Measurements from ENCODE around the gene FN3KRP.

The FN3KRP gene

GRCh38 chr17:82716203-82717010 is at the start of gene FN3KRP:
TSS of gene FN3KRP (plus strand) at chr17:82716706. CDS start at chr17:82716756, 50 bp downstream.
- peak; percentile 93 for DNase-seq

DNA sequence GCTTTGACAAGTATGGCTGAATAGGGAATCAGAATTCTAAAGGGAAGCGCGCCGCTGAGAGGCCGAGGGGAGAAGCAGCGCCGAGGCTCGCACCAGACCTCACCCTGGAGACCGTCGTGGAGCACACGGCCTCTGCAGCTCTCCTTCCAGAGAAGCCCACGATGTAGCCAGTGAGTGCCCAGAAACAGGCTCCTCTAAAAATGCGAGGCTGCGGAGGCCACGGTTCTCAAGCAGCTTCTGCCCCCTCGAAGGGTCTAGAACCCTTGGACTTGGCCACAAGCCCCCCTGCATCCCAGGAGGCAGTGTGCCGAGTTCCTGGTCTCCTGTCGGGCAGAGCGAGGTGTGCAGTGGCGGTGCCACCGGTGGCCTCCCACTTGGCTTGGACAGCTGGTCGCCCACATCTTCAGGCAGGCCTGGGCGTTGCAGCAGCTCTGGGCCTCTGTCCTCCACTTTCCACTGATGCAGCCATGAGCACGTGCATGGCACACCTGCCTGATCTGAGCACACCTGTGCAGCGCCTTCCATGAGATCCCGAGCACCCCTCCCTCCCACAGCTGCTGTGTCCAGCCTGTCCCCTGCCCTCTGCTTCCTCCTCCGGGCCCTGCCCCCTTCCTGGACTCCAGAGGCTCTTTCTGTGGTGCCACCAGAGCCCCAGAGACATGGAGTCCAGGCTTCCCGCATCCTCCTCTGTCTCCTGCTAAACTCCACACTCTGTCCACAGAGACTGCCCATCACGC is 49.4 kb upstream of the FN3KRP start:
- DNase-seq: no peak

DNA sequence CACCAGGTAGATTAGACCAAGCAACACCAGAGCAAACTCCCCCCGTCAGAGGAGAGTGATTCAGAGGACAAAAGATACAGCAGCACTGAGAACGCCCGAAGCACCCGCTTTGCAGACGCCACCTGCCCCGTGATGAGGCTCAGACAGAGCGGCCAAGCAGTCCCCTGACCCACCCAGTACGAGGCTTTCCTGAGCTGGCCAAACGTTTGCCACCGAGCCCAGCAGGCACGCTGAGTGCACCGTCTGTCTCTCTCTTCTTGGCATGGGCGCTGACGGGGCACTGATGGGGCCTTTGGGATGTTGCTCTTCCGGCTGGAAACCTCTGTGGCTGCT is 48.9 kb upstream of the FN3KRP start:
- DNase-seq: no peak

- DNase-seq: no peak
Observed at GRCh38 chr17:82668024-82668630, 48.4 kb upstream of the FN3KRP start.

DNA sequence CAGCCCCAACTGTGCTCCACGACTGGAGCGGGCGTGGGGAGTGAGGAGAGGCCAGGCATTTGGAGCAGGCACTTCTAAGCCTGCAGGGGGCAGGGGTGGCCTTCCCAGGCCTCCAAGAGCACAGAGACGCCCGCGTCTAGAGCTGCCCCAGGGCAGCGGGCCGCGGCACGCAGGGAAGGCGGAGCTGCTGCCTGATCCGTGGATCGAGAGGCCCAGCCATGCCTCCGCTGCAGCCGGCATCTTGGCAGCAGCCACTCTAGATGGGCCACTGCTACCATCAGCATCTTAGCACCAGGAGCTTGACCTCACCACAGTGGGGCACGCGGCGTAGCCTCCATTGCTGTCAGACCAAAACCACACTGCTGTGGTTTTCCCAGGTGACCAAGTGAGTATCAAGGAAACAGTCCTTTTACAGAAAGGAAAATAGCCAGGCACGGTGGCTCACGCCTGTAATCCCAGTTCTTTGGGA is 47.8 kb upstream of the FN3KRP start:
- DNase-seq: peak; percentile 3

DNA sequence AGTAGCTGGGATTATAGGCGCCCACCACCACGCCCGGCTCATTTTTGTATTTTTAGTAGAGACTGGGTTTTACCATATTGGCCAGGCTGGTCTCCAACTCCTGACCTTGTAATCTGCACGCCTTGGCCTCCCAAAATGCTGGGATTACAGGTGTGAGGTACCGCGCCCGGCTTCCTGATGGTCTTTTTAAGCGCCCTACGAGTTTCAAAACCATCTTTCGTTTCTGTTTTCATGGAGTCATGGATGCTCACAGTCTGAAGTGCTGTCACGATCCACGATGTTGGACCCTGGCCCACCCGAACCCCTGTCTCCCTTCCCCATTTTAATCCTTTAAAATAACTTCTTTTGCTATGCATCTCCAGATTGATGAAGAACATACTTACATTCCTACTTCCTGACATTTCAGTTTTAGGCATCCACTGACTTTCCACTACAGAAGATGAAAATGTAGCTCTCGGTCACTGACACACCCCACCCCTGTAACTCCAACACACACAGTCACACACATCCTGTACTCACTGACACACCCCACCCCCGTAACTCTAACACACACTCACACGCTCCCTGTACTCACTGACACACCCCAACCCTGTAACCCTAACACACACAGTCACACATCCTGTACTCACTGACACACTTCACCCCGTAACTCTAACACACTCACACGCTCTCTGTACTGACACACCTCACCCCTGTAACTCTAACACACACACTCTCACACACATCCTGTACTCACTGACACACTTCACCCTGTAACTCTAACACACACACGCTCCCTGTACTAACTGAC is 45.6 kb upstream of the FN3KRP start:
- no peak for DNase-seq

DNA sequence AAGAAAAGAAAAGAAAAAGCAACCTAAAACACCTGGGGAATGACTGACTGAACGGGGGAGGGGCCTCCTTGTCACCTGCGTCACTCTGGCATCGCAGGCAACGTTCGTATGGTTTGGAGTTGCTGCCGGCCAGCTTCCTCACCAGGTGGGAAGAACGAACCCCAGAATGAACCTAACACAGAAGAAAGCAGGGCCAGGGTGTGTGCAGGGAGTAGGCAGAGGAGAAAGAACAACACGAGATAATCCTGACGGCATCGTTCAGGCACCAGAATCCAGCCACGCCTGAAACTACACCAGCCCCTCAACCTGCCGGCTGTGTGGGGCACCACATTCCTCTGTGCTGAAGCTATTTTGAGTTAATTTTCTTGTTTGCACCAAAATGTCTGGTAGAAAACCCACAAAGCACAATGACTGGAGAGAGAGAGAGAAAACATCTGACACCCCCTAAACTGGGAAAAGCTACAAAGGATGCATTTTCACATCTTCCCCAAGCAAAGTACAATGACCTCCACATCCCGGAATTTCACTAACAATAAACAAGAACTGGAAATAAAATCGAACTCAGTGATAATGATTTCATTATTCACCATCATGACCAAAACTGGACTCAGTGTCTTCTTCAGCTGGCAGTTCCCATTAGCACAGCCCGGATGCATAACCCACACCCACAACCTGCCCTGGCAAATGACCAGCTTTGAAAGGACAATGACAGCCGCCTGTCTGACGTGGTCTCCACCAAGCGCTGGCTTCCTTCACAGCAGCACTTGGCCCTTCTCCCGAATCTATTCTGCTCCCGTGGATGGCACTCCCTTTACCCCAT is 41.6 kb upstream of the FN3KRP start:
- DNase-seq: no peak

DNA sequence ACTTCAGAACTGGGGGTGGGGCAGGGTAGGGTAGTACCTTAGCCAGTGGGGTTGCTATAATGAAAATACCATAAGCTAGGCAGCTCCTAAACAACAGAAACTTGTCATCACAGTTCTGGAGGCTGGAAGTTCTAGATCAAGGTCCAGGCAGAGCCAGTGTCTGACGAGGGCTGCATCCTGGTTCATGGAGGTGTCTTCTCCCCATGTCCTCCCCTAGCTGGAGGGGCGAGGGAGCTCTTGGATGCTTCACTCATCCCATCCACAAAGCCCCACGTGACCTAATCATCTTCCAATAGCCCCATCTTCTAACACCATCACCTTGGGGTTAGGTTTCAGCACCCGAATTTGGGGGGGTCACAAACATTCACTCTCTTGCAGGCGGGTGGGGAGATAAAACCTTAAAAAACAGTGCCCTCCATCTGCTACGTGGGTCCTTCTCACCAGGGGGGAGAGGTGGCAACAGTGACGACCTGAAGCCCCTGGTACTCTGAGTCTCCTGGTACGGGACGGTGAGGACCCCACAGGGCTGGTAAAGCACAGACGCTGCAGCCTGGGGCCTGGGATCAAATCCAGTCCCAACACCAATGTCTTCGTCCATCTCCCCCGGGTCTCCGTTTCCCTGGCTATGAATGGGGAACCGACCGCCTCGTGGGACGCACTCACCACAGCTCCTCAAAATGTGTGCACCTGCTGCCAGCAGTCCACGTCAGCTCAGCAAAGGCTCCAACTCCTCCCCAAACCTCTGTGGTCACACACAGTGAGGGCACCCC is 40.8 kb upstream of the FN3KRP start:
- no peak for DNase-seq

GRCh38 chr17:82677353-82677925 is 39.1 kb upstream of the FN3KRP start:
- no peak for DNase-seq

- DNase-seq: no peak
Observed at GRCh38 chr17:82678265-82678891, 38.1 kb upstream of the FN3KRP start.

DNA sequence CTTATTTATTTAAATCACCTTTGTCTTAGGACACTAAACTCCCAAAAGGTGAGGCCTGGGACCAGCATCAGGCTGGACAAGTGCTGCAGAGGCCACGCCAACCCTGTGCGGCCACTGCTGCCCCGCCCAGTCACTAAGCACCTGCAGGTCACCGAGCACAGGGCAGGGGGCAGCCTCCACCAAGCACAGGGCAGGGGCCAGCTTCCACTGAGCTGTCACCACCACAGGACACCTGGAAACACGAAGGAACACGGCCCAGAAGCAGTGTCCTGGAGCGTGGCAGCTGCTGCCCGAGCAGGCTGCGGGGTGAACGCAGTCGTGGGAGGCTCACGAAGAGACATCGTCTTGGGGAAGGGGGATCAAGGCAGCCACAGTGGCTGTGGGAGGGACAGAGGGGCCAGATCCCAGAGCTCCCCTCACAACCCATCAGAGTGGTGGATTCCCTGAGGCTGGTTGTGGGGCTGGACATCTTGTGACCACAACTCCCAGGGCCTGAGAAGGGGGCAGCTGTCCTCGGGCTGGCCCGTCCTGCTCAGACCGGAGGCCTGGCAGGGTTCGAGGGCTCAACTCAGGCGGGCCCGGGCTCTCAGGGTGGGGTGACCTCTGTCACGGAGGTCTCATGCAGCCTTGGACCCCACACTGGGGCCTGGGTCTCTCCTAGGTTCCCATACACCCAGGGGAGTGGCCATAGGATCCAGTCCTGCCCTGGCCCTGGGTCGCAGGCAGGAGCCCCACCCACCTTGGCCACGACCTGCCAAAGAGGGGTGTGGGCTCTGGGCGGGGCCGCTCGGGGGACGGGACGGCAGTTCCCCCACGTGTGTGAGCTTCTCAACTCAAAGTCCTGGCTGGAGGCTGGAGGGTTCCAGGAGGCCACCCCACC is 36.7 kb upstream of the FN3KRP start:
- no peak for DNase-seq

DNA sequence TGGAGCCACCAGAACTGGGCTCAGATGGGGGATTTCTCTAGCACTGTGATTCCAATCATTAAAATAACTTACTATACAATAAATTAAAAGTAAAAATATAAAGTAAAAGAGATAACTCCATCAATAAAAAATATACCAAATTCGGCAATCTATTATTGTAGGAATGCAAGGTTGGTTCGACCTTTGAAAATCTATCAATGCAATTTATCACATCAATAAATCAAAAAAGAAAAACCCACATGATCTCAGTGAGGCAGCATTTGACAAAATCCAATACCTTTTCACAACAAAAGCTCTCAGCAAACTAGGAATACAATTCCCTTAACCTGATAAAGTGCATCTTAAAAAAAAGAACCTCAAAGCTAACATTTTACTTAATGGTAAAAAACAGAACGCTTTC is 35.0 kb upstream of the FN3KRP start:
- DNase-seq: no peak

DNA sequence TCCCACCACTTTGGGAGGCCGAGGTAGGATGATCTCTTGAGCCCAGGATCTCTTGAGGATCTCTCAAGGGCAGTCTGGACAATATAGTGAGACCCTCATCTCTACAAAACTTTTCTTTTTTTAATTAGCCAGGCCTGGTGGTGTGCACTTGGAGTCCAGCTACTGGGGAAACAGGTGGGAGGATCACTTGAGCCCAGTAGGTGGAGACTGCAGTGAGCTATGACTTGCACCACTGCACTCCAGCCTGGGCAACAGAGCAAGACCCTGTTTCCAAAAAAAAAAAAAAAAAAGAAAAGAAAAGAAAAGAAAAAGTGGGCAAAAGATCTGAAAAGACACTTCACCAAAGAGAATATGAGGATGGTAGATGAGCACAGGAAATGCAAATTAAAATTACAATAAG is 33.0 kb upstream of the FN3KRP start:
- no peak for DNase-seq

GRCh38 chr17:82684228-82684841 is 32.2 kb upstream of the FN3KRP start:
- DNase-seq: no peak

GRCh38 chr17:82685291-82685690 is 31.2 kb upstream of the FN3KRP start:
- DNase-seq: no peak

GRCh38 chr17:82686366-82687324 is 29.9 kb upstream of the FN3KRP start:
- no peak for DNase-seq

DNA sequence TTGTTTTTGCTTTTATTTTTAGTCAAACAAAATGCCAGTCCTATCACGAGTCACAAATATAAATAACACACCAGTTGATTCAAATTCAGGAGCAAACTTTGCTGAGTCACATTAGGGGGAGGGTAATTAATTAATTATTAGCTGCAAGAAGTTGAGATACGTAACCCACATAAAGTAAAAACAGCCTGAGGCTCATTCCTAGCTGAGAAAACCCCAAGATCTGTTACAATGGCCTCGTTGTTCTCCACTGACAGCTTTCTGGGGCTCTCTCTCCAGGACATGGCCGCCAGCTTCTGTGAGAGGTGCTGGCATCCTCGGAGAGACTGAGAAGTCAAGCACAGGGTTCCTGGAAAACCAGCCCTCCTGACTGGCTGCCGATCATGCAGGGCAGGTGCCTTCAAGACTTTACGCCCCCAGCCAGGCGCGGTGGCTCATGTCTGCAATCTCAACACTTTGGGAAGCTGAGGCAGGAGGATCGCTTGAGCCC is 29.1 kb upstream of the FN3KRP start:
- DNase-seq: no peak

DNA sequence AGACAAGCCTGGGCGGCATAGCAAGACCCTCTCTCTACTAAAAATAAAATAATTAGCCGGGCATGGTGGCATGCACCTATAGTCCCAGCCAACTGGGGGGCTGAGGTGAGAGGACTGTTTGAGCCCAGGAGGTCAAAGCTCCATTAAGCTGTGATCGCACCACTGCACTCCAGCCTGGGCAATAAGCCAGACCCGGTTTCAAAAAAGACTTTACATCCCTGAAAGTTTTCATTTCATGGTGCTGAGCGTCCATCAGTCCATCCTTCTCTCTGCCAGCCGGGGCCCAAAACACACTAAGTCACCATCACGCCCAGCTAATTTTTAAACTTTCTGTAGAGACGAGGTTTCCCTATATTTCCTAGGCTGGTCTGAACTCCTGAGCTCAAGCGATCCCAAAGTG is 28.6 kb upstream of the FN3KRP start:
- no peak for DNase-seq
